A549 treated with Hydrocortisone at 1 μM for 4 hours (cell line): Measurements from ENCODE around the gene SLC7A14. TPM values are rescaled to one million over a fixed set of nuclear protein-coding genes. Genes with fewer than 3 reads are reported as not detected.

Experiments used
- total RNA-seq: library from RNA; stranded (reverse); fragments of 200-300 nt; extraction: Qiagen RNA extraction; gene quantifications from 5 replicates; pipeline ENCODE4 v1.2.3, GENCODE V29; 2022

The SLC7A14 gene
- not detected in 5 replicates for total RNA-seq

DNA sequence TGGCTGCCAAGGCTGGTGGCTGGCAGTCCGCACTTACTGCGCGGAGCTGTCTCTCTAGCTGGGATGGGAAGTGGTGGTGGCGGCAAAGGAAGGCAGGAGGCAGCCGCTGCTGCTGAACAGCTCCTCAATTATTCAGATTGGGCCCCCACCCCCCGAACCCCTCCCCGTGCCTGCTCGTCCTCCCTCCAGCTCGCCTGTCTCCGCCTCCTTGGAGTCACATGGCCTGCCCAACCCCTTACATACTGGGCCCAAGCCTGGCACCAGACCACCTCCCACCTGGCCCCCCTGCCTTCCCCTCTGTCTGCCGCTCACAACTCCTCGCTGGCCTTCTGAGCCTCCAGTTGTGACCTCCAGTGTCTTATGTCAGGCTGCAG lies at the start of gene SLC7A14:
Gene SLC7A14, minus strand, starts transcription at position 139 of the 374 bp plus-strand sequence. CDS start 59,139 bp downstream, outside the sequence.

GRCh38 chr3:170418422-170419398 lies 167.2 kb downstream of the SLC7A14 start, which contains the start of gene CLDN11:
CLDN11 (plus strand) TSS chr3:170418868; CDS start chr3:170419067, 199 bp downstream.

Other genes starting within 250 kb of the SLC7A14 start
- gene SKIL, start 228.4 kb downstream of the SLC7A14 start, total RNA-seq: 17.5 to 41.2 TPM (median 24.6 TPM) in 5 replicates
- gene CLDN11, start 167.2 kb downstream of the SLC7A14 start, total RNA-seq: 0.09 to 0.25 TPM (median 0.18 TPM) in 5 replicates